ENCODE results near the gene PLA2G4B. TPM values are rescaled to one million over a fixed set of nuclear protein-coding genes. Genes with fewer than 3 reads are reported as not detected.

Gene PLA2G4B
- total and polyA plus RNA-seq, 9 of the 15 experiments (the other 6 are each of a cell fraction or from before 2014, with no cell fraction given): 0.07 to 6.1 (median 2.8) TPM

DNA sequence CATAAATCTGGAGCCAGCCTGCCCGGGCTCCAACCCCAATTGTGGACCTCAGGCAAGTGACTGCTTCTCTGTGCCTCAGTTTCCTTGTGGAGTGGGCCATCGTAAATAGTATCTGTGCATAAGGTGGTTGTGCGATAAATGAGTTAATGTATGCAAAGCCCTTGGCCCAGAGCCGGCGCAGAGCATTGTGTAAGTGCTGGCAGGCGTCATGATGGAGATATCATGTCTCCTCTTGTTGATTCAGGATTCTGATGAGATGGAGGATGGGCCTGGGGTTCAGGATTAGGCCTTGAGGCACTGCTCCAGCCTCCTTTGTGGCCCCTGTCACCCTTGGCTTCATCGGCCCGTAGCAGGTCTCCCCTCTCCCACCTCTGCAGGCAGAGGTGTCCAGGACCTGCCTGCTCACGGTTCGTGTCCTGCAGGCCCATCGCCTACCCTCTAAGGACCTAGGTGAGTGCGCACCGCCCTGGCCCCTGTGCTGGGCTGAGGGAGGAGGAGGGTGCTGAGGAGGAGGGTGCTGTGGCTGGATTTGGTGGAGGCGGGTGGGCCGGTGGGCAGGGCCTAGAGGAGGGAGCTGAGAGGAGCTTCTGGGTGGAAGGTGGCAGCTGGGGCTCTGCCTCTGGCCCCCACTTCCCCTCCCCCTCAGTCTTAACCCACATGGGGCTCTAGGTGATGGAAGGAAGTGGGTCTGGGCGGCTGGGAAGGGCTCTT, 1.3 kb downstream of the PLA2G4B start:
- no peak for DNase-seq (ENCODE audit: extremely low read depth in 1 of 4, low spot score in 3 of 4)

More for the DNA sequence above, 1.3 kb downstream of the PLA2G4B start:
- TF ChIP-seq, protein P1, sequence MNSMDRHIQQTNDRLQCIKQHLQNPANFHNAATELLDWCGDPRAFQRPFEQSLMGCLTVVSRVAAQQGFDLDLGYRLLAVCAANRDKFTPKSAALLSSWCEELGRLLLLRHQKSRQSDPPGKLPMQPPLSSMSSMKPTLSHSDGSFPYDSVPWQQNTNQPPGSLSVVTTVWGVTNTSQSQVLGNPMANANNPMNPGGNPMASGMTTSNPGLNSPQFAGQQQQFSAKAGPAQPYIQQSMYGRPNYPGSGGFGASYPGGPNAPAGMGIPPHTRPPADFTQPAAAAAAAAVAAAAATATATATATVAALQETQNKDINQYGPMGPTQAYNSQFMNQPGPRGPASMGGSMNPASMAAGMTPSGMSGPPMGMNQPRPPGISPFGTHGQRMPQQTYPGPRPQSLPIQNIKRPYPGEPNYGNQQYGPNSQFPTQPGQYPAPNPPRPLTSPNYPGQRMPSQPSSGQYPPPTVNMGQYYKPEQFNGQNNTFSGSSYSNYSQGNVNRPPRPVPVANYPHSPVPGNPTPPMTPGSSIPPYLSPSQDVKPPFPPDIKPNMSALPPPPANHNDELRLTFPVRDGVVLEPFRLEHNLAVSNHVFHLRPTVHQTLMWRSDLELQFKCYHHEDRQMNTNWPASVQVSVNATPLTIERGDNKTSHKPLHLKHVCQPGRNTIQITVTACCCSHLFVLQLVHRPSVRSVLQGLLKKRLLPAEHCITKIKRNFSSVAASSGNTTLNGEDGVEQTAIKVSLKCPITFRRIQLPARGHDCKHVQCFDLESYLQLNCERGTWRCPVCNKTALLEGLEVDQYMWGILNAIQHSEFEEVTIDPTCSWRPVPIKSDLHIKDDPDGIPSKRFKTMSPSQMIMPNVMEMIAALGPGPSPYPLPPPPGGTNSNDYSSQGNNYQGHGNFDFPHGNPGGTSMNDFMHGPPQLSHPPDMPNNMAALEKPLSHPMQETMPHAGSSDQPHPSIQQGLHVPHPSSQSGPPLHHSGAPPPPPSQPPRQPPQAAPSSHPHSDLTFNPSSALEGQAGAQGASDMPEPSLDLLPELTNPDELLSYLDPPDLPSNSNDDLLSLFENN (IDR thresholded peaks at IDR 0.05; ENCODE audit: low read depth in 2 of 2, low read length in 2 of 2): no peak
- TF ChIP-seq POLR2G (IDR thresholded peaks at IDR 0.05; ENCODE audit: low read depth, low read length): peak; percentile 48; the same call in 1 of the 2 replicates
- peaks cover 0 to 21% of the 10 kb centered on the region in 2 experiments; a peak in 2 of 5 replicates for H3K4me1 ChIP-seq (replicated peaks in 1 of 2; ENCODE audit: control insufficient read depth in 2 of 2, insufficient read depth in 2 of 2, low read length in 2 of 2)
- intact Hi-C loops (cut with micrococcal nuclease) (no loop called here), in situ Hi-C loops (cut with MboI) (no loop called here)
- no peak for ATAC-seq
- 54% methylated on average over 13 of the region's 16 CpGs for WGBS (ENCODE audit: insufficient coverage, low coverage, missing lambda C conversion rate)
- no peaks in the 10 kb centered on the region for H3K9me1 ChIP-seq (ENCODE audit: control insufficient read depth, insufficient read depth, low read length)
- no peak for FAIRE-seq
- ChIA-PET POLR2A (interaction anchor here (1.1 to 2.1 kb wide), 4 partner anchors 10 to 31 kb away, joined by 4 to 9 read pairs (median 4); no protein-coding TSS in a partner anchor), CTCF (ENCODE audit: low intra/inter-chr PET ratio) (no interaction called here)
- H3K36me3 ChIP-seq (ENCODE audit: control insufficient read depth, insufficient read depth, low read length): no peaks in the 10 kb centered on the region
- no peaks in the 10 kb centered on the region for H3K79me2 ChIP-seq (ENCODE audit: control insufficient read depth, insufficient read depth, low read length)
- H4K20me1 ChIP-seq (replicated peaks; ENCODE audit: control insufficient read depth, insufficient read depth, low read length): no peaks in the 10 kb centered on the region
- H3K27ac ChIP-seq (ENCODE audit: extremely low read depth, low read depth, low read length): no peak overlapping the region
- H3K9me3 ChIP-seq (replicated peaks; ENCODE audit: control insufficient read depth, insufficient read depth, low read depth, low read length): no peaks in the 10 kb centered on the region
- 0 out of 4 replicates have a peak overlapping the region, but pooled peaks of 1 of the 2 experiments have one; percentile 36 for H3K9ac ChIP-seq (ENCODE audit: insufficient read depth in 1 of 2, low read depth in 2 of 2, low read length in 2 of 2)
- H2AFZ ChIP-seq (ENCODE audit: low read depth, low read length): no peak overlapping the region
- no peak overlapping the region for H3K4me3 ChIP-seq
- H3K27me3 ChIP-seq (ENCODE audit: control insufficient read depth in 2 of 2, insufficient read depth in 2 of 2, low read length in 2 of 2): no peaks in the 10 kb centered on the region
- no peak overlapping the region for H3K4me2 ChIP-seq (ENCODE audit: insufficient read depth, low read length)
- no TSS peak for BruUV-seq (replicated peaks)

Measured in K562 (cell line).